Measurements from ENCODE around the gene MEF2C. TPM values are rescaled to one million over a fixed set of nuclear protein-coding genes. Genes with fewer than 3 reads are reported as not detected.

The MEF2C gene
- total RNA-seq, 1 experiment from 2014 or later: 3.4 TPM

DNA sequence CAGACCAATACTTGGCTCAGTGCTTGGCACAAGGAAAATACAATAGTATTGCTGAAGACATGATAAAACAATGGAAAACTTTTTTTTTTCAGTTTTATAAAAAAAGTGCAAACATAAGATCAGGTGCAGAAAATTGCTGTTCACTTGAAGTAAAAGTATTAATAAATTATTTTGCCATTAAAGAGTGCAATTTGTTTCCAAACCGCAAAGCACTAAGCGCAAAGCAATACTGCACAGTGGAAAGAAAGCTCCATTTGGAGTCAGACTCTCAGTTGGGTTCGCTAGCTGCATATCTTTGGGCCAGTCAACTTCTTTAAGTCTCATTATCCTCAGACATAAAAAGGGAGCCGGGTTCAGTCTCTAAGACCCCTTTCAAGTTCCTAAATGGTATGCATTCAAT, 45.8 kb downstream of the MEF2C start:
- no peaks in the 10 kb centered on the region for H3K27me3 ChIP-seq (ENCODE audit: control insufficient read depth, insufficient read depth, low read length)
- no peaks in the 10 kb centered on the region for H3K36me3 ChIP-seq (replicated peaks; ENCODE audit: control insufficient read depth, insufficient read depth, low read length)
- no peak for DNase-seq
- H3K4me3 ChIP-seq (ENCODE audit: insufficient read depth, low read depth, low read length): no peak overlapping the region

DNA sequence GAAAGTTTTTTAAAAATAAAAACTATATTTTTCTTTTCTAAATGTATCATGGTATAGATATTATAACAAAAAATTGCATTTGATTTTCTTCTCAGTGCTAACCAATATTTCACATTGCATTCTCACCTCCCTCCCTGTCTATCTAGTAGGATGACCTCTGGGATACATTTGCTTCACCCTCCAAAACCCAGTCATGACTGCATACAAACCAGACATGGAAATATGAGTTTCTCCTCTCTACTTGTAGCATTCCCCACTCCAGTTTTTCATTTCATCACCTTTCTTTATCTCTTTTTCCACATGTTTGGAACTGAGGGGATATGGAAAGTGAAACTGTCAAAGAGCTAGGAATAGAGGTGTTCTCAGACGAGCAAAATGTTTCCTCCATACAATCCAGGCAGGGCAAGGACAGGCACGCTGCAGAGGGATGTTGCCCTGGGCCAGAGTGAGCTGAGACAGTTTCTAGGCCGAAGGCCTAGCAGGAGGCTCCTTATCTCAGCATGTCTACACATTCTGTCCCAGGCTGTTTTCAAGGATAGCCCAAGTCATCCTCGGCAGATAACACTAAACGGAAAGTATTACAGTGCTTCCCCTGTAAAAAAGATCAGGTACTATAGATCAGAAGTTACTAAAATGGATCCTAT, 46.7 kb downstream of the MEF2C start:
- no peaks in the 10 kb centered on the region for H3K36me3 ChIP-seq (replicated peaks; ENCODE audit: control insufficient read depth, insufficient read depth, low read length)
- H3K27me3 ChIP-seq (ENCODE audit: control insufficient read depth, insufficient read depth, low read length): no peaks in the 10 kb centered on the region
- no peak for DNase-seq
- H3K4me3 ChIP-seq (ENCODE audit: insufficient read depth, low read depth, low read length): no peak overlapping the region

DNA sequence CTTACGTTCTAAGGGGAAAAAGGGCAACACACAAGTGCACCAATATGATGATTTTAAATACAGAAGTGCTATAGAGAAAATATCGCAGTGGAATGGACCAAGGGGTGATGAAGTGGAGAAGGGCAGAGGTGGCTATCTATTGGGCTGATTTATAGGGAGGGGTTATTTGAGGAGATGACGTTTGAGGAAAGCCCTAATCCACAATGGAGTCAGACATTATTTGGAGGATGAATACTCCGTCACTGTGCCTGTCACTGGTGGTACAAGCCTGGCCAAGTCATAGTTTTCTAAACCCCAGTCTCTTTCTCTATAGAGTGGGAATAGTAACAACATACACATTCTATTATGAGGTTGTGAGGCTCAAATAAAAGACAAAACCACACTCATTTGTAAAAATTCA, 48.5 kb downstream of the MEF2C start:
- Histone ChIP-seq H3K4me3 (ENCODE audit: insufficient read depth, low read depth, low read length) (no peak overlapping the region), H3K36me3 (replicated peaks; ENCODE audit: control insufficient read depth, insufficient read depth, low read length) (no peaks in the 10 kb centered on the region), H3K27me3 (ENCODE audit: control insufficient read depth, insufficient read depth, low read length) (no peaks in the 10 kb centered on the region)
- no peak for DNase-seq

DNA sequence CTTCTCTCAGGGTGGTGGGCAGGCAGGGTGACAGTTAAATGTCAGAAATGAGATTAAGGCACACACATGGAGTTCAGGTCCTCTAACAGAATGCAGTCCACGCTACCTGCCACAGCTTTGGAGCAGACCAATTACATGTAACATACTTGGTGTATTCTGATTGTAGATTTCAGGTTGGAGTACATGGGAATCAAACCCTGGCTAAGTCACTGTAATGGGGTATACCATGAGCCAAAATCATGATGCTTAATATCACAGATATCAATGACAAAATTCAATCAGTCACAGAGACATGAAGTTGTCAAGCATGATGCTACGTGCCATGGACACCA, 48.9 kb downstream of the MEF2C start:
- no peak overlapping the region for H3K4me3 ChIP-seq (ENCODE audit: insufficient read depth, low read depth, low read length)
- H3K36me3 ChIP-seq (replicated peaks; ENCODE audit: control insufficient read depth, insufficient read depth, low read length): no peaks in the 10 kb centered on the region
- DNase-seq: no peak
- no peaks in the 10 kb centered on the region for H3K27me3 ChIP-seq (ENCODE audit: control insufficient read depth, insufficient read depth, low read length)

DNA sequence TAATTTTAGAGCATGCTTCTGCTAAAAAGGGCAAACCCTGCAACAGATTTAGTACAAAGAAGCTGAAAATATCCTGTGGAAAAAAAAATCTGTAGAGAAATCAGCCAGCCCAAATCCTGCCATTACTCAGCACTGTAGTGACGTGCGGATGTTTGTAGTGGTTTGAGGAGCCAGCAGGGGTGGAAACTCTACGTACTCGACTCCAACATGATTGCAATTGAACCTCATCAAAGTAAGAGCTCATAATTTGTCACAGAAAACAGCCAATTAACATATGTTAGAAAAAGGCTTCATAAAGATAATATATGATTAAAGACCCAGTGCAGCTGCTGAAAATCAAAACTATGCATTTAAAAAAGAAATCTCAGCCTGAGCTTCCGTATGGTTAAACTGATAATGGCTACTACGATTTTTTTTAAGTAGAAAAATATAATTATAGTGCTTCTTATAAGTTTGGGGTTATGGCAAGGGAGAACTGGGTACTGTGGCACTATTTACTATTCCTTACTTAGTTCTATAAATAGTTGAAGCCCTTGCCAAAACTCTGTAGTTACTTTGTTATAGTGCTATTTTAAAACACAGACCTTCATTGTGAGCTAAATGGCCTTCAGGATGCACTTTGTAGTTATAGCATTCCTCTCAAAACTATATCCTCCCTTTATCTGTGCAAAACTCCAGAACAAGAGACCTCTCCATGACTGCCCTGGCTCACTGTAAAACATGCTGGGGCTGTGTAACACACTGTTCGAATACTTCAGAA, 49.4 kb downstream of the MEF2C start:
- DNase-seq: no peak
- Histone ChIP-seq H3K4me3 (ENCODE audit: insufficient read depth, low read depth, low read length) (no peak overlapping the region), H3K27me3 (ENCODE audit: control insufficient read depth, insufficient read depth, low read length) (no peaks in the 10 kb centered on the region)

DNA sequence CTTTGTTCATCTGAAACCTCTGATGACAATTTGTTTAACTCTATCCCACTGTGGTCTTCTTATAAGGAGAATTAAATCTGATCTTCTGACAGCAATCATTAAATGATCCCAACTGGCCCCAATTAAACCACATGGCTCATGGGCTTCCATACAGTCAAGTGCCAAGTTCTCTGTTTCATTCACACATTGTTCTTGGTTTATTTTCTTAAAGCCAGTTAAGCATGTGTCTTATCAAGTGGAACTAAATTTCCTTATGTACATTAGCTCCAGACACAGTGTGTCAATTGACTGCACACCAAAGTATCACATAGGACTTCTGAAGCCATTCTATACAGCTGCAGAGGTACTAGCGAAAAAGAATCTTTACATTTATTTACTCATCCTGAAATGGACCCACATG, 51.2 kb downstream of the MEF2C start:
- no peaks in the 10 kb centered on the region for H3K27me3 ChIP-seq (ENCODE audit: control insufficient read depth, insufficient read depth, low read length)
- DNase-seq: no peak

More for the DNA sequence above, 49.4 kb downstream of the MEF2C start:
- H3K36me3 ChIP-seq (replicated peaks; ENCODE audit: control insufficient read depth, insufficient read depth, low read length): no peaks in the 10 kb centered on the region

DNA sequence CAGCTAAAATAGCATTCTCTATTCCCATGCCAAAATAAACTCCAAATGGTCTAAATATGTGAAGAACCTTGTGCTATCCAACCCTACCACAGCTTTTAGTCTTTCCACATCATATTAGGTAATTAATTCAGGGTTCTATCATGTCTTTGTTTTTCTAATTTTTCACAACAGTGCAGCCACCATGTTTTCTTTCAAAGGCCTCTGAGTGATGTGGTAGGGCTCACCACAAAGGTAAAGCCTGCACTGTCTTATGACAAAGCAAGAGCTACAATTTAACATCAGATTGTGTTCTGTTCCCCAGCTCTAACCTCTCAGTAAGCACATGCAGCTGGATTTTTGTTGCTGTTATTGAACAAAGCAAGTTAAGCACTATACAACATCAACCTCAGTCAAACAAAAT, 52.4 kb downstream of the MEF2C start:
- Histone ChIP-seq H3K36me3 (replicated peaks; ENCODE audit: control insufficient read depth, insufficient read depth, low read length) (no peaks in the 10 kb centered on the region), H3K4me3 (ENCODE audit: insufficient read depth, low read depth, low read length) (no peak overlapping the region), H3K27me3 (ENCODE audit: control insufficient read depth, insufficient read depth, low read length) (no peaks in the 10 kb centered on the region)
- DNase-seq: no peak

More for the DNA sequence above, 51.2 kb downstream of the MEF2C start:
- Histone ChIP-seq H3K4me3 (ENCODE audit: insufficient read depth, low read depth, low read length) (no peak overlapping the region), H3K36me3 (replicated peaks; ENCODE audit: control insufficient read depth, insufficient read depth, low read length) (no peaks in the 10 kb centered on the region)

DNA sequence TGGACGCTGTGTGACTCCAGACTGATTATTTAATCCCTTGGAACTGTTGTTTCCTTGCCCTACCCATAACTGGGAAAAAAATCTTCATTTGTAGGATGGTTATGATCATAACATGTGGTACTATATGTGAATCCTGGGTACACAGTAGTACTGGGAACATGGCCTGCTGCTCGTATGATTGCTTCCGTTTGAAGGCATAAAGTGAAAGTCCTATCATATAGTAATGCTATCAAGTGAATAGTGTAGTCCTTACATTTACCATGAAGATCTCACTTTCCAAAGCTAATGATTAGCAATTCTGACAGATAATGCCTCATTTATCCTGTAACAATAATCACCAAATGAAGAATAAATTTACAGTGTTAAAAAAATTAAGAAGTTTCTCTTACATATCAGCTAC, 53.2 kb downstream of the MEF2C start:
- Histone ChIP-seq H3K27me3 (ENCODE audit: control insufficient read depth, insufficient read depth, low read length) (no peaks in the 10 kb centered on the region), H3K36me3 (replicated peaks; ENCODE audit: control insufficient read depth, insufficient read depth, low read length) (no peaks in the 10 kb centered on the region), H3K4me3 (ENCODE audit: insufficient read depth, low read depth, low read length) (no peak overlapping the region)
- no peak for DNase-seq

DNA sequence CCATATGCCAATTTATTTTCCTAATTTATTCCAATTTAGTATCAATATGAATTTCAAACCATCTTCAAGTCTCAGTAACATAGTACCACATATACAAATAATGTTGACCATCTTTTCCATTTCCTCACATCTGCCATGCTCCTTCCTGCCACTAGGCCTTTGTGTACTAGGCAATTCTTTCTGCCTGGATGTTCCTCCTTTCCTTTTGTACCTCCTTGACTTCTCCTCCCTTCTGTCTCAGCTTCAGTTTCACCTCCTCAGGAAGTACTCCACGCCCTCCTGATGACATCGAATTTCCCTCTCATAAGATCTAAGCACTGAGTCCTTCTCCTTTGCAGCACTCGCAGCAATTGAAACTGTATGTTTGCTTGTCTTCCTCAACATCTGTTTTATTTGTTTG, 53.9 kb downstream of the MEF2C start:
- H3K4me3 ChIP-seq (ENCODE audit: insufficient read depth, low read depth, low read length): no peak overlapping the region
- H3K27me3 ChIP-seq (ENCODE audit: control insufficient read depth, insufficient read depth, low read length): no peaks in the 10 kb centered on the region
- peak; percentile 3 for DNase-seq
- no peaks in the 10 kb centered on the region for H3K36me3 ChIP-seq (replicated peaks; ENCODE audit: control insufficient read depth, insufficient read depth, low read length)

DNA sequence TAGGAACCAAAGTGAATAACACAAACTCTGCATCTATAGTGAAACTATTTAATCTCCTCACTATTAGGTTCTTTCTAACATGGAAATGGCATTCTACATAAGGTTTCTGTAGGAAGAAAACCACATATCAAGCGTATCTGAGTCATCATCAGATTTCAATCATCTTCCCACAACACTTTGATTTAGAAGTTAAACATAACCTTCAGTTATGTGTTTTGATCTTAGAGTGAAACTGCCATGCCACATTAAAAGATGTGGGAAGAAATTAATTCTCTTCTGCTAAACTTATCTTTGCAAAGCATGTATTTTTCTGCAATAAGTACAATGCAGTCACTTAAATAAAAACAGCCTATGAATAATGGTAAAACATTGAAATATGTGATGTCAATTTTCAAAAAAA, 55.0 kb downstream of the MEF2C start:
- Histone ChIP-seq H3K4me3 (ENCODE audit: insufficient read depth, low read depth, low read length) (no peak overlapping the region), H3K27me3 (ENCODE audit: control insufficient read depth, insufficient read depth, low read length) (no peaks in the 10 kb centered on the region), H3K36me3 (replicated peaks; ENCODE audit: control insufficient read depth, insufficient read depth, low read length) (no peaks in the 10 kb centered on the region)
- DNase-seq: no peak

DNA sequence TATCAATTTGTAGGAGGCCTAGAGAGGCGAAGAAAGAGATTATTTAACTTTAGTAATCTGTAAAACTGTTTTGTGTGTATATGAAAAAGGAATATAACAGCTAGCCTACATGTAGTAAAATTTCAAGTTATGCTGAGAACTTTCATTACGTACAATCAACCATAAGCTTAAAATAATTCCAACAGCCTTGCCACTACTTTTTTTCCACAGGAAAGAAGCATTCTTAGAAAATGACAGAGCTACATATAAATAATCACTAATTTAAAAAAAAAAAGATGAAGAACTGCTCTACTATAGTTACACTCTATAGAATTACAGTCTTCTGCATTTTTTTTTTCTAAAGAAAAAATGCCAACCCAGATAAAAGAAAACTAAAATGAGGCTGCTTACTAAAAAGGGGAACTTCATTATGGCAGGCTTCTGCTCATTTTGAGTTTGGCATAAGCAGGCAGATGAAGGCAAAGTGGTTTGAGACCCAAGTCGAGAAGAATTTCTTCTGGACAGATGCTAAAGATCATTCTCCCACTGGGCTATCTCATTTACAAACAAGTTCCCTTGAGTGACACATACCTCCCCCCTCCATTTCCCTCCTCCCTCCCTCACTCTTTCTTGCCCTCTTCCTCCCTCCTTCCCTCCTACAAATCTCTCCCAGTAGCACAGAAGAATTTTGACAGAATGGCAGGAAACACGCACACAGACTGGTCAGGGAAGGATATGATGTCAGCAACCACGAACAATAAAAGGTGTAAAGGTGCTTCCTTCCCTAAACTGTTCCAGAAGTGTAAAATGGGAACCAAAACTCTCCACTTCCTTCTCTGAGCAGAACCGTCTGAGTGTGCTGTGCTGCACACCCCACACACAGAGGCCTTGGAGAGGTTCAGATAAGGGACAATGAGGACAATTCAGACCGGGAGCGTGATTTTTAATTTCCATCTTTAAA, 56.1 kb downstream of the MEF2C start:
- no peak overlapping the region for H3K4me3 ChIP-seq (ENCODE audit: insufficient read depth, low read depth, low read length)
- no peak for DNase-seq
- no peaks in the 10 kb centered on the region for H3K36me3 ChIP-seq (replicated peaks; ENCODE audit: control insufficient read depth, insufficient read depth, low read length)
- no peaks in the 10 kb centered on the region for H3K27me3 ChIP-seq (ENCODE audit: control insufficient read depth, insufficient read depth, low read length)

DNA sequence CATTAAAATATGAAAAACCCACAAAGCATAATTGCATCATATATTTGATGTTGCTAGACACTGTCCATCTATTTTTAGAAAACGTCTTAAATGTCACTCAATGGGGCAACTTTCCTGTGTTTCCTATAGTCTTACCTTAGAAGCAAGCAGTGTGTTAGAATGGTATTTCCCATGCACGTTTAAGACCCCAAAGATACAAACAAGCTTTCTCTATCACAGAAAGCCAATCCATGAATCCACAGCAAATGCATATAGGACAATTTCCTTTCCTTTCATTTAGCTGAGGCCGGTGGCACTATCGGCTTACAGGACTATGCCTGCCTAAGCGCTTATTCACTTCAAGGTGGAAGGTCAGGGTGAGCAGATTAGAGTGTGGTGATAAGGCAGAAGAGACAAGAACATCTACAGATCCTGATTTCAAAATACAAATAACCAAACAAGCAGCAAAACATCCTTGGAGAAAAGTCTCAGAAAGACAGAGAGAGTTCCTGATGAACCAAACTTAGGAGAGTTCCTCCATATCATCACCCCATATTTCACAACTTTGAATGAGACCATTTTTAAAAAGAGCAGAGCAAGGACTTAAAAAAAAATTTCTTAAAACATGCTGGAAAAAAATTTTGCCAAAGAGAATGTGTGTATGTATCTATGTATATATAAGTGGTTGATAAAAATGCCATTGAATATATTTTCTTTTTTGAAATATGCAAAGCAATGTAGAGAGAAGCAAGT, 57.2 kb downstream of the MEF2C start:
- no peaks in the 10 kb centered on the region for H3K27me3 ChIP-seq (ENCODE audit: control insufficient read depth, insufficient read depth, low read length)
- DNase-seq: no peak
- no peaks in the 10 kb centered on the region for H3K36me3 ChIP-seq (replicated peaks; ENCODE audit: control insufficient read depth, insufficient read depth, low read length)
- no peak overlapping the region for H3K4me3 ChIP-seq (ENCODE audit: insufficient read depth, low read depth, low read length)

DNA sequence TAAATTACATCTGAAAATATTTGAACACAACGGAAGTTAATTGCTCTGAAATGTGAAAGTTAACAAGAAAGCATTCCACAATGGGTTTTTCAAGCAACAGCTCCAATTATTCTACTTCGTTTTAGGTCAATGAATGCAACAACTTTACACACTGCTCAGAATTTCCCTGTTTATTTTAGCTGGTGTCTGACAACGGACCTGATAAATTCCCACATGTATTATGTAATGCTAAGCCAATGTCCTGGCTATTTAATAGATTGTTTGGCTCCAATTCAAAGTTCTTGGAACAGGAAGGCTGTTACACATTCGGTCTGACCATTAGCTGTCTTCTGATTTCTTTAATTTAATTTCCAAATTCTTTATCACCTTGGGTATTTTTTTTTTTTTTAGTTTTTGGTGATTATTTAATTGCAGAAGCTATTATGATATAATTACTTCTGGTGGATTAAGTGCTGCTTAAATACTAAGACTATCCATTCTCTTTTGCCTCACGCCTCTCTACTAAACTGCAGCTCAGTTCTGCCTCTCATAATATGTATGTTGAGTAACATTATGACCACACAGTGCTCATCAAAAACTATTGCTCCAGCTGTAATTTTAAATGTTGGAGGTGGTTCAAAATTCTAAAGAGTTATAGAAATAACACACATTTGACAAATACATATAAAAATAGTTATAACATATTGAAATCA, 57.9 kb downstream of the MEF2C start:
- Histone ChIP-seq H3K4me3 (ENCODE audit: insufficient read depth, low read depth, low read length) (no peak overlapping the region), H3K36me3 (replicated peaks; ENCODE audit: control insufficient read depth, insufficient read depth, low read length) (no peaks in the 10 kb centered on the region), H3K27me3 (ENCODE audit: control insufficient read depth, insufficient read depth, low read length) (no peaks in the 10 kb centered on the region)
- DNase-seq: no peak

DNA sequence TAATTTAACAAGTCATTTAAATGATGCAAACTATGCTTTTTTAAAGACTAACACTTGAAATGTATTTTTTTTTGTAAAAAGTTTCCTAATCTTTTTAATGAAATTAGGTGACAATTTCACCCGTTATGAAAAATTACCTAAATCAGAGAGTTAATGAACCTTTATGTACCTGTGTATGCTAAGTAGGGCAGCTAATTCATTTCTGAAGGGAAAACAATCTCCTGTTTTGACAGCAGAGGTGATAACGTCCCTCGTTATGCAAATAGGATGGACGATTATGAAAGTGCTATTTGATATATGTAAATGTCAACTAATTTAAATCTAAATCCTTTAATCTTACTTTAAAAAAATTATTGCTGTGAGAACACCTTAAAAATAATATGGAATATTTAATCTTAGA, 58.8 kb downstream of the MEF2C start:
- no peaks in the 10 kb centered on the region for H3K27me3 ChIP-seq (ENCODE audit: control insufficient read depth, insufficient read depth, low read length)
- no peak overlapping the region for H3K4me3 ChIP-seq (ENCODE audit: insufficient read depth, low read depth, low read length)
- H3K36me3 ChIP-seq (replicated peaks; ENCODE audit: control insufficient read depth, insufficient read depth, low read length): no peaks in the 10 kb centered on the region
- DNase-seq: no peak

Data from H7 (cell line).